Left ventricle myocardium inferior (tissue), 1 donor: ENCODE data around the gene PLSCR2. TPM values are rescaled to one million over a fixed set of nuclear protein-coding genes. Genes with fewer than 3 reads are reported as not detected.
A peak's percentile ranks its signal among the peaks of the same experiment; 100 is the strongest.

Experiments used
- DNase-seq: peaks from one replicate; pipeline ENCODE4 v3.0.0-alpha.2; 2020
- H3K27ac ChIP-seq: fragments of 200-600 bp; replicated peaks from 2 replicates; pipeline ENCODE4 v1.8.0; 2021
- H3K27me3 ChIP-seq: fragments of 200-600 bp; 2 replicates; pipeline ENCODE4 v1.8.0; 2021; ENCODE audit warnings: low read depth
- H3K36me3 ChIP-seq: fragments of 200-600 bp; 2 replicates; pipeline ENCODE4 v1.8.0; 2021
- H3K4me1 ChIP-seq: fragments of 200-600 bp; 2 replicates; pipeline ENCODE4 v1.8.0; 2021
- H3K4me3 ChIP-seq: fragments of 200-600 bp; 2 replicates; pipeline ENCODE4 v1.8.0; 2021; ENCODE audit warnings: mild to moderate bottlenecking, moderate library complexity
- H3K9me3 ChIP-seq: fragments of 200-600 bp; replicated peaks from 2 replicates; pipeline ENCODE4 v1.8.0; 2021
- CTCF ChIP-seq: fragments of 200-600 bp; IDR thresholded peaks from 2 replicates; pipeline ENCODE4 v1.8.0; 2021; ENCODE audit warnings: antibody characterized with exemption, mild to moderate bottlenecking, borderline replicate concordance
- intact Hi-C: fragments of 100-400 bp; cut with micrococcal nuclease; formaldehyde crosslinking; loops from one replicate; pipeline ENCODE4 v1.11.0; 2022
- total RNA-seq: library from RNA; stranded (reverse); fragmentation: NEBNext Ultra II Directional; extraction: Animal tissue kit (Norgen Biotek cat#: 25700); gene quantifications from one replicate; pipeline ENCODE4 v1.2.1, GENCODE V29; 2021
- donor health status: DM: no; HTN: yes; CAD: no; lungs with severe emphysema.

The PLSCR2 gene
- total RNA-seq, 1 donor from 2014 or later: not detected

GRCh38 chr3:146407956-146408355, 61.4 kb downstream of the PLSCR2 start:
- H3K4me3 ChIP-seq: no peak overlapping the region
- no peak overlapping the region for H3K27ac ChIP-seq
- intact Hi-C loops: no loop called here
- TF ChIP-seq CTCF: no peak
- no peaks in the 10 kb centered on the region for H3K27me3 ChIP-seq
- H3K36me3 ChIP-seq: no peaks in the 10 kb centered on the region
- DNase-seq: no peak
- no peaks in the 10 kb centered on the region for H3K4me1 ChIP-seq
- peaks cover 17% of the 10 kb centered on the region for H3K9me3 ChIP-seq

GRCh38 chr3:146404436-146404835, 64.9 kb downstream of the PLSCR2 start:
- no peaks in the 10 kb centered on the region for H3K27me3 ChIP-seq
- no peak for DNase-seq
- no peaks in the 10 kb centered on the region for H3K9me3 ChIP-seq
- H3K4me1 ChIP-seq: no peaks in the 10 kb centered on the region
- H3K27ac ChIP-seq: no peak overlapping the region
- intact Hi-C loops: no loop called here
- H3K4me3 ChIP-seq: no peak overlapping the region
- no peaks in the 10 kb centered on the region for H3K36me3 ChIP-seq
- TF ChIP-seq CTCF: no peak

- Histone ChIP-seq H3K4me1 (no peaks in the 10 kb centered on the region), H3K36me3 (no peaks in the 10 kb centered on the region), H3K27ac (no peak overlapping the region), H3K4me3 (no peak overlapping the region), H3K27me3 (no peaks in the 10 kb centered on the region), H3K9me3 (no peaks in the 10 kb centered on the region)
- intact Hi-C loops: no loop called here
- no peak for DNase-seq
- no peak for TF ChIP-seq CTCF
Measured at GRCh38 chr3:146403792-146404191, 65.6 kb downstream of the PLSCR2 start.

GRCh38 chr3:146396792-146397191, 72.6 kb downstream of the PLSCR2 start:
- no peak for DNase-seq
- intact Hi-C loops: no loop called here
- H3K4me1 ChIP-seq: no peaks in the 10 kb centered on the region

GRCh38 chr3:146395164-146395563, 74.2 kb downstream of the PLSCR2 start:
- Histone ChIP-seq H3K4me3 (no peak overlapping the region), H3K27ac (no peak overlapping the region), H3K27me3 (no peaks in the 10 kb centered on the region), H3K9me3 (no peaks in the 10 kb centered on the region), H3K4me1 (peaks cover 14% of the 10 kb centered on the region), H3K36me3 (no peaks in the 10 kb centered on the region)
- no peak for DNase-seq
- TF ChIP-seq CTCF: no peak
- intact Hi-C loops: no loop called here

More at GRCh38 chr3:146396792-146397191, 72.6 kb downstream of the PLSCR2 start:
- Histone ChIP-seq H3K27me3 (no peaks in the 10 kb centered on the region), H3K27ac (no peak overlapping the region), H3K36me3 (no peaks in the 10 kb centered on the region), H3K9me3 (no peaks in the 10 kb centered on the region), H3K4me3 (no peak overlapping the region)
- TF ChIP-seq CTCF: no peak

GRCh38 chr3:146390957-146391356, 78.4 kb downstream of the PLSCR2 start:
- Histone ChIP-seq H3K9me3 (no peaks in the 10 kb centered on the region), H3K36me3 (no peaks in the 10 kb centered on the region), H3K27me3 (no peaks in the 10 kb centered on the region), H3K4me3 (no peak overlapping the region), H3K4me1 (peaks cover 18% of the 10 kb centered on the region), H3K27ac (peak overlapping the region; percentile 73)
- intact Hi-C loops: no loop called here
- no peak for DNase-seq
- TF ChIP-seq CTCF: no peak
